ENCODE results near the gene S100A1. TPM values are rescaled to one million over a fixed set of nuclear protein-coding genes. Genes with fewer than 3 reads are reported as not detected.
"Not testable (repeated sequence)": the region's sequence is repeated elsewhere in the genome, so short reads cannot be mapped to it uniquely, and the experiment has no call there.

The S100A1 gene
- total RNA-seq, 1 experiment from 2014 or later: not detected

DNA sequence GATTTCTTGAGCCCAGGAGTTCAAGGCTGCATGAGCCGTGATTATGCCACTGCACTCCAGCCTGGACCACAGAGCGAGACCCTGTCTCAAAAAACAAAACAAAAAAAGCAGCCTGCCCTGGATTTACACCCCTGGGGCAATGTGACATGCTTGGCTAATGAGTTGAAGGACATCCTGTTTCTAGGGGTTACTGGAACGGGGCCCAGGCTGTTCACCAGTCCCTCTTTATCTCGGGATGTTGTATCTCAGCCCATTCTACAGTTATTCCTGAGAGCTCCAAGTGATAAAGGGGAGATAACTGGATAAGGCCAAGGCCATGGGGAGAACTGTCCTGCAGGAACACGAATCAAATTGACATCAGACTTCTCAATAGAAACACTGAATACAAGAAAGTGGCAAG lies 40.9 kb upstream of the S100A1 start:
- intact Hi-C loops (cut with micrococcal nuclease; ENCODE audit: unreplicated experiment): no loop called here
- no TSS peak for BruUV-seq (replicated peaks)
- H3K4me1 ChIP-seq (ENCODE audit: insufficient read depth, low read length, poor library complexity, severe bottlenecking): no peaks in the 10 kb centered on the region
- H3K27ac ChIP-seq (ENCODE audit: low read depth, low read length, poor library complexity, severe bottlenecking): no peak overlapping the region
- DNase-seq (ENCODE audit: low spot score): no peak
- ChIA-PET POLR2A (ENCODE audit: low non-redundant PET) (no interaction called here), CTCF (no interaction called here)
- no peaks in the 10 kb centered on the region for H3K27me3 ChIP-seq (replicated peaks; ENCODE audit: insufficient read depth, low read depth, low read length, poor library complexity)
- no peak overlapping the region for H3K4me3 ChIP-seq (ENCODE audit: low read depth, low read length, poor library complexity, severe bottlenecking)
- no peaks in the 10 kb centered on the region for H3K9me3 ChIP-seq (ENCODE audit: low read depth, low read length, poor library complexity, severe bottlenecking)
- no peaks in the 10 kb centered on the region for H3K36me3 ChIP-seq (ENCODE audit: insufficient read depth, low read length, poor library complexity, severe bottlenecking)
- no peak for TF ChIP-seq EZH2 (IDR thresholded peaks at IDR 0.05; ENCODE audit: borderline replicate concordance, low read depth, low read length, poor library complexity, severe bottlenecking)
- TF ChIP-seq, protein P1, sequence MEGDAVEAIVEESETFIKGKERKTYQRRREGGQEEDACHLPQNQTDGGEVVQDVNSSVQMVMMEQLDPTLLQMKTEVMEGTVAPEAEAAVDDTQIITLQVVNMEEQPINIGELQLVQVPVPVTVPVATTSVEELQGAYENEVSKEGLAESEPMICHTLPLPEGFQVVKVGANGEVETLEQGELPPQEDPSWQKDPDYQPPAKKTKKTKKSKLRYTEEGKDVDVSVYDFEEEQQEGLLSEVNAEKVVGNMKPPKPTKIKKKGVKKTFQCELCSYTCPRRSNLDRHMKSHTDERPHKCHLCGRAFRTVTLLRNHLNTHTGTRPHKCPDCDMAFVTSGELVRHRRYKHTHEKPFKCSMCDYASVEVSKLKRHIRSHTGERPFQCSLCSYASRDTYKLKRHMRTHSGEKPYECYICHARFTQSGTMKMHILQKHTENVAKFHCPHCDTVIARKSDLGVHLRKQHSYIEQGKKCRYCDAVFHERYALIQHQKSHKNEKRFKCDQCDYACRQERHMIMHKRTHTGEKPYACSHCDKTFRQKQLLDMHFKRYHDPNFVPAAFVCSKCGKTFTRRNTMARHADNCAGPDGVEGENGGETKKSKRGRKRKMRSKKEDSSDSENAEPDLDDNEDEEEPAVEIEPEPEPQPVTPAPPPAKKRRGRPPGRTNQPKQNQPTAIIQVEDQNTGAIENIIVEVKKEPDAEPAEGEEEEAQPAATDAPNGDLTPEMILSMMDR (conservative IDR thresholded peaks at IDR 0.05; ENCODE audit: low read depth, low read length): no peak

DNA sequence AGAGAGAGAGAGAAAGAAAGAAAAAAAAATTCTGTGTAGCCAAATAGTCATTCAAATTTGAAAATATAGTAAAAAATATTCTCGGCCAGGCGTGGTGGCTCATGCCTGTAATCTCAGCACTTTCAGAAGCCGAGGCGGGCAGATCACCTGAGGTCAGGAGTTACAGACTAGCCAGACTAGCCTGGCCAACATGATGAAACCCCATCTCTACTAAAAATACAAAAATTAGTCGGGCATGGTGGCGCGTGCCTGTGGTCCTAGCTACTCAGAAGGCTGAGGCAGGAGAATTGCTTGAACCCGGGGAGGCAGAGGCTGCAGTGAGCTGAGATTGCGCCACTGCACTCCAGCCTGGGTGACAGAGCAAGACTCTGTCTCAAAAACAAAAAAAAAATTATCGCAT lies 40.2 kb upstream of the S100A1 start:
- H3K9me3 ChIP-seq (ENCODE audit: low read depth, low read length, poor library complexity, severe bottlenecking); H3K36me3 ChIP-seq (ENCODE audit: insufficient read depth, low read length, poor library complexity, severe bottlenecking); BruUV-seq (replicated peaks); intact Hi-C loops (cut with micrococcal nuclease; ENCODE audit: unreplicated experiment); H3K4me1 ChIP-seq (ENCODE audit: insufficient read depth, low read length, poor library complexity, severe bottlenecking); POLR2A ChIA-PET (ENCODE audit: low non-redundant PET); H3K27me3 ChIP-seq (replicated peaks; ENCODE audit: insufficient read depth, low read depth, low read length, poor library complexity); H3K27ac ChIP-seq (ENCODE audit: low read depth, low read length, poor library complexity, severe bottlenecking); DNase-seq (ENCODE audit: low spot score); H3K4me3 ChIP-seq (ENCODE audit: low read depth, low read length, poor library complexity, severe bottlenecking): not testable (repeated sequence)
- CTCF ChIA-PET: interaction anchor here (0.7 kb wide), 1 partner anchor 172 kb away, joined by 5 read pairs; no protein-coding TSS in a partner anchor

DNA sequence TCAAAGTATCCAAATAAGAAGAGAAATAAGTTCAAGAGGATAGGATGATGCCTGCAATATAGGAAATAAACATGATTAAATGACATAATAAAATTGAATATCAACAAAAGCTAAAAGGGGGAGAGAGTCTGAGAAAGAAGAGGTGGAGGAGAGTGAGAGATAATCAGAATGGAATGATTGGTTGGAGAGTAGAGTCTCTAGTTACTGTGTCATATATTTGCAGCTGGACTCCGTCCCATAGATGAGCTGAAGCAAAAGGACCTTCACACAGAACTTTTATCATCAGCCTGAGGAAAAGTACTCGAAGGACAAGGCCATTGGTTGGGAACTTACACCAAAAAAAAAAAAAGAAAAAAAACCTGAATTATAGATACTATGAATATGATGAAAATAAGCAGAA lies 39.8 kb upstream of the S100A1 start:
- DNase-seq (ENCODE audit: low spot score): no peak
- TF ChIP-seq EZH2 (IDR thresholded peaks at IDR 0.05; ENCODE audit: borderline replicate concordance, low read depth, low read length, poor library complexity, severe bottlenecking): no peak
- TF ChIP-seq, protein P1 (conservative IDR thresholded peaks at IDR 0.05; ENCODE audit: low read depth, low read length): no peak
- ChIA-PET CTCF (interaction anchor here (0.7 kb wide), 1 partner anchor 172 kb away, joined by 5 read pairs; no protein-coding TSS in a partner anchor), POLR2A (ENCODE audit: low non-redundant PET) (no interaction called here)
- Histone ChIP-seq H3K4me3 (ENCODE audit: low read depth, low read length, poor library complexity, severe bottlenecking) (no peak overlapping the region), H3K27ac (ENCODE audit: low read depth, low read length, poor library complexity, severe bottlenecking) (no peak overlapping the region), H3K27me3 (replicated peaks; ENCODE audit: insufficient read depth, low read depth, low read length, poor library complexity) (no peaks in the 10 kb centered on the region), H3K4me1 (ENCODE audit: insufficient read depth, low read length, poor library complexity, severe bottlenecking) (no peaks in the 10 kb centered on the region), H3K36me3 (ENCODE audit: insufficient read depth, low read length, poor library complexity, severe bottlenecking) (no peaks in the 10 kb centered on the region), H3K9me3 (ENCODE audit: low read depth, low read length, poor library complexity, severe bottlenecking) (no peaks in the 10 kb centered on the region)
- intact Hi-C loops (cut with micrococcal nuclease; ENCODE audit: unreplicated experiment): no loop called here
- no TSS peak for BruUV-seq (replicated peaks)

DNA sequence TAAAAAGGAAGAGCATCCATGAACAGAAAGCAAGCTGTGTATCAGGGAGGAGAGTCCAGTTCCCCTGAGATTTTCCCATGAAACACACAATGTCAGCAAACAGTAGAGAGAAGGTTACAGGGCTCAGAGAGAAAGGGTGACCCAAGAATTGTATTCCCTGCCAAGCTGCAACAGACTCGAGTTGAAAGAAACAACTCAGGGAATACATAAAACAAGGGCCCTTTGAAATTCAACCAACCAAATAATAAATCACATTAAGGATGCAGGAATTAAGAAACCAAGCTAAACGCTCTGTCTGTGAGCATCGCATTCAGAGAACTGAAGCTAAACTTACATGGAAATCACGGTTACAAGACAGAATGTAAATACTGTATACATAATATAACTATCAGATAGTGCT lies 35.5 kb upstream of the S100A1 start:
- ChIA-PET POLR2A (ENCODE audit: low non-redundant PET) (no interaction called here), CTCF (no interaction called here)
- no peak overlapping the region for H3K27ac ChIP-seq (ENCODE audit: low read depth, low read length, poor library complexity, severe bottlenecking)
- TF ChIP-seq, protein P1 (conservative IDR thresholded peaks at IDR 0.05; ENCODE audit: low read depth, low read length): no peak
- TF ChIP-seq EZH2 (IDR thresholded peaks at IDR 0.05; ENCODE audit: borderline replicate concordance, low read depth, low read length, poor library complexity, severe bottlenecking): no peak
- H3K4me1 ChIP-seq (ENCODE audit: insufficient read depth, low read length, poor library complexity, severe bottlenecking): no peaks in the 10 kb centered on the region
- intact Hi-C loops (cut with micrococcal nuclease; ENCODE audit: unreplicated experiment): no loop called here
- H3K27me3 ChIP-seq (replicated peaks; ENCODE audit: insufficient read depth, low read depth, low read length, poor library complexity): no peaks in the 10 kb centered on the region
- no peaks in the 10 kb centered on the region for H3K9me3 ChIP-seq (ENCODE audit: low read depth, low read length, poor library complexity, severe bottlenecking)
- H3K4me3 ChIP-seq (ENCODE audit: low read depth, low read length, poor library complexity, severe bottlenecking): no peak overlapping the region
- BruUV-seq (replicated peaks): no TSS peak
- DNase-seq (ENCODE audit: low spot score): no peak
- no peaks in the 10 kb centered on the region for H3K36me3 ChIP-seq (ENCODE audit: insufficient read depth, low read length, poor library complexity, severe bottlenecking)

All from A673 (cell line).